GM12878 (cell line): ENCODE measurements around the gene AGK. TPM values are rescaled to one million over a fixed set of nuclear protein-coding genes. Genes with fewer than 3 reads are reported as not detected.

Experiments
- CHD1 ChIP-seq: IDR thresholded peaks from 2 replicates; pipeline ENCODE4 v1.6.1; 2012; ENCODE audit warnings: low read depth, low read length, improper control_type of control experiment
- CREB1 ChIP-seq: IDR thresholded peaks from 2 replicates; pipeline ENCODE4 v1.6.1; 2012; ENCODE audit warnings: low read depth, mild to moderate bottlenecking, inconsistent platforms
- JUND ChIP-seq: IDR thresholded peaks from 2 replicates; pipeline ENCODE4 v1.6.1; 2012; ENCODE audit warnings: low read depth, mild to moderate bottlenecking, low read length, improper control_type of control experiment, moderate library complexity
- NFXL1 ChIP-seq: fragments of 450-650 bp; IDR thresholded peaks from 2 replicates; pipeline ENCODE4 v1.6.1; 2017; ENCODE audit warnings: antibody characterized with exemption, mild to moderate bottlenecking, borderline replicate concordance
- ZNF384 ChIP-seq: IDR thresholded peaks from 2 replicates; pipeline ENCODE4 v1.6.1; 2012; ENCODE audit warnings: low read depth, mild to moderate bottlenecking, low read length, improper control_type of control experiment, borderline replicate concordance
- polyA plus RNA-seq, 11 experiments: library from polyadenylated mRNA; depleted of rRNA in 4 of 11; unstranded in 6 of 11; stranded (reverse) in 5 of 11; fragments of >200 nt; fragmentation: Nextera tagmentation in 4 of 11; fragmentation: Illumina TruSeq in 1 of 11; extraction: Ambion mirVana in 4 of 11; extraction: Trizol in 1 of 11; gene quantifications; 1 replicate in 1 of 11; 2 replicates in 10 of 11; pipeline versions ENCODE4 v1.2.1 to v1.2.3, GENCODE V29; 2011 to 2016; ENCODE audit warnings: inconsistent platforms in 2 of 11, missing spikeins in 2 of 11, low read depth in 1 of 11
- total RNA-seq, 4 experiments: library from RNA; depleted of rRNA in 3 of 4; stranded (reverse); fragments of >200 nt in 3 of 4; fragmentation: Illumina TruSeq in 1 of 4; extraction: Trizol in 1 of 4; gene quantifications; 2 replicates each; pipeline versions ENCODE4 v1.2.1 to v1.2.3, GENCODE V29; 2013 to 2021
- TF ChIP-seq, protein P1 (sequence below): IDR thresholded peaks from 2 replicates; pipeline ENCODE4 v1.6.1; 2012; ENCODE audit warnings: low read depth, low read length, improper control_type of control experiment
- TF ChIP-seq, protein P2 (sequence below): fragments of 450-650 bp; IDR thresholded peaks from 2 replicates; pipeline ENCODE4 v1.6.1; 2017; ENCODE audit warnings: mild to moderate bottlenecking
- TF ChIP-seq, protein P3 (sequence below): fragments of 450-650 bp; formaldehyde crosslinking; IDR thresholded peaks from 2 replicates; pipeline ENCODE4 v1.4.0; 2020; ENCODE audit warnings: mild to moderate bottlenecking, moderate library complexity
- TF ChIP-seq, protein P4 (sequence below): fragments of 450-650 bp; IDR thresholded peaks from 2 replicates; pipeline ENCODE4 v1.6.1; 2017; ENCODE audit warnings: mild to moderate bottlenecking, moderate library complexity
- TF ChIP-seq, protein P5 (sequence below): IDR thresholded peaks from 2 replicates; pipeline ENCODE4 v1.6.1; 2011; ENCODE audit warnings: borderline replicate concordance, low read depth, mild to moderate bottlenecking, moderate library complexity, low read length; ENCODE audit not compliant: insufficient read depth, poor library complexity, severe bottlenecking
- TF ChIP-seq, protein P6 (sequence below): IDR thresholded peaks from 2 replicates; pipeline ENCODE4 v1.6.1; 2012; ENCODE audit warnings: low read depth, low read length, improper control_type of control experiment
- TF ChIP-seq, protein P7 (sequence below): fragments of 450-650 bp; IDR thresholded peaks from 2 replicates; pipeline ENCODE4 v1.6.1; 2018; ENCODE audit warnings: mild to moderate bottlenecking, low read depth, moderate library complexity; ENCODE audit not compliant: partially characterized antibody

Gene AGK
- total and polyA plus RNA-seq, 10 of the 15 experiments (the other 5 are each of a cell fraction or from before 2014, with no cell fraction given) = 32.5 to 85.6 (median 47.8) TPM

DNA sequence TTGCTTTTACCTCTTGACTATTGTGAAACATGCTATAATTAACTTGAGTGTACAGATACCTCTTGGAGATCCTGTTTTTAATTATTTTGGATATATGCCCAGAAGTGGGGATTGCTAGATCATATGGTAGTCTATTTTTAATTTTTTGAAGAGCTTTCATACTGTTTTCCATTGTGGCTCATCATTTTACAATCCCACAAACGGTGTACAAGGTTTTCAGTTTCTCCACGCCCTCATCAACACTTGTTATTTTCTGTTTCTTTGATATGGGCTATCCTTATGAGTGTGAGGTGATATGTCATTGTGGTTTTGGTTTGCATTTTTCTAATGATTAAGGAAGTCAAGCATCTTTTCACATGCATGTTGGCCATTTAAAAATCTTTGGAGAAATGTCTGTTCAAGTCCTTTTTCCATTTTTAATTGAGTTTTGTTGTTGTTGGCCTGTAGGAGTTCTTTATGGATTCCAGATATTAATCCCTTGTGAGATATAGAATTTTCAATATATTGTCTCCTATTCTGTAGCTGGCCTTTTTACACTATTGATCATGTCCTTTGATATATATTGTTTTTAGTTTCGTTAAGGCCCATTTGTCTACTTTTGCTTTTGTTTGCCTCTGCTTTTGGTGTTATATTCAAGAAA is 7.5 kb downstream of the AGK start (continued):
- TF ChIP-seq, protein P1, sequence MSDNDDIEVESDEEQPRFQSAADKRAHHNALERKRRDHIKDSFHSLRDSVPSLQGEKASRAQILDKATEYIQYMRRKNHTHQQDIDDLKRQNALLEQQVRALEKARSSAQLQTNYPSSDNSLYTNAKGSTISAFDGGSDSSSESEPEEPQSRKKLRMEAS = no peak
- TF ChIP-seq CREB1 (peak; percentile 73), JUND (peak; percentile 81), ZNF384 (no peak), CHD1 (no peak), NFXL1 (no peak)
- TF ChIP-seq, protein P2, sequence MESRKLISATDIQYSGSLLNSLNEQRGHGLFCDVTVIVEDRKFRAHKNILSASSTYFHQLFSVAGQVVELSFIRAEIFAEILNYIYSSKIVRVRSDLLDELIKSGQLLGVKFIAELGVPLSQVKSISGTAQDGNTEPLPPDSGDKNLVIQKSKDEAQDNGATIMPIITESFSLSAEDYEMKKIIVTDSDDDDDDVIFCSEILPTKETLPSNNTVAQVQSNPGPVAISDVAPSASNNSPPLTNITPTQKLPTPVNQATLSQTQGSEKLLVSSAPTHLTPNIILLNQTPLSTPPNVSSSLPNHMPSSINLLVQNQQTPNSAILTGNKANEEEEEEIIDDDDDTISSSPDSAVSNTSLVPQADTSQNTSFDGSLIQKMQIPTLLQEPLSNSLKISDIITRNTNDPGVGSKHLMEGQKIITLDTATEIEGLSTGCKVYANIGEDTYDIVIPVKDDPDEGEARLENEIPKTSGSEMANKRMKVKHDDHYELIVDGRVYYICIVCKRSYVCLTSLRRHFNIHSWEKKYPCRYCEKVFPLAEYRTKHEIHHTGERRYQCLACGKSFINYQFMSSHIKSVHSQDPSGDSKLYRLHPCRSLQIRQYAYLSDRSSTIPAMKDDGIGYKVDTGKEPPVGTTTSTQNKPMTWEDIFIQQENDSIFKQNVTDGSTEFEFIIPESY = no peak
- TF ChIP-seq, protein P3, sequence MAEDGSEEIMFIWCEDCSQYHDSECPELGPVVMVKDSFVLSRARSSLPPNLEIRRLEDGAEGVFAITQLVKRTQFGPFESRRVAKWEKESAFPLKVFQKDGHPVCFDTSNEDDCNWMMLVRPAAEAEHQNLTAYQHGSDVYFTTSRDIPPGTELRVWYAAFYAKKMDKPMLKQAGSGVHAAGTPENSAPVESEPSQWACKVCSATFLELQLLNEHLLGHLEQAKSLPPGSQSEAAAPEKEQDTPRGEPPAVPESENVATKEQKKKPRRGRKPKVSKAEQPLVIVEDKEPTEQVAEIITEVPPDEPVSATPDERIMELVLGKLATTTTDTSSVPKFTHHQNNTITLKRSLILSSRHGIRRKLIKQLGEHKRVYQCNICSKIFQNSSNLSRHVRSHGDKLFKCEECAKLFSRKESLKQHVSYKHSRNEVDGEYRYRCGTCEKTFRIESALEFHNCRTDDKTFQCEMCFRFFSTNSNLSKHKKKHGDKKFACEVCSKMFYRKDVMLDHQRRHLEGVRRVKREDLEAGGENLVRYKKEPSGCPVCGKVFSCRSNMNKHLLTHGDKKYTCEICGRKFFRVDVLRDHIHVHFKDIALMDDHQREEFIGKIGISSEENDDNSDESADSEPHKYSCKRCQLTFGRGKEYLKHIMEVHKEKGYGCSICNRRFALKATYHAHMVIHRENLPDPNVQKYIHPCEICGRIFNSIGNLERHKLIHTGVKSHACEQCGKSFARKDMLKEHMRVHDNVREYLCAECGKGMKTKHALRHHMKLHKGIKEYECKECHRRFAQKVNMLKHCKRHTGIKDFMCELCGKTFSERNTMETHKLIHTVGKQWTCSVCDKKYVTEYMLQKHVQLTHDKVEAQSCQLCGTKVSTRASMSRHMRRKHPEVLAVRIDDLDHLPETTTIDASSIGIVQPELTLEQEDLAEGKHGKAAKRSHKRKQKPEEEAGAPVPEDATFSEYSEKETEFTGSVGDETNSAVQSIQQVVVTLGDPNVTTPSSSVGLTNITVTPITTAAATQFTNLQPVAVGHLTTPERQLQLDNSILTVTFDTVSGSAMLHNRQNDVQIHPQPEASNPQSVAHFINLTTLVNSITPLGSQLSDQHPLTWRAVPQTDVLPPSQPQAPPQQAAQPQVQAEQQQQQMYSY (CRISPR knock-in tag) = no peak
- TF ChIP-seq, protein P4, sequence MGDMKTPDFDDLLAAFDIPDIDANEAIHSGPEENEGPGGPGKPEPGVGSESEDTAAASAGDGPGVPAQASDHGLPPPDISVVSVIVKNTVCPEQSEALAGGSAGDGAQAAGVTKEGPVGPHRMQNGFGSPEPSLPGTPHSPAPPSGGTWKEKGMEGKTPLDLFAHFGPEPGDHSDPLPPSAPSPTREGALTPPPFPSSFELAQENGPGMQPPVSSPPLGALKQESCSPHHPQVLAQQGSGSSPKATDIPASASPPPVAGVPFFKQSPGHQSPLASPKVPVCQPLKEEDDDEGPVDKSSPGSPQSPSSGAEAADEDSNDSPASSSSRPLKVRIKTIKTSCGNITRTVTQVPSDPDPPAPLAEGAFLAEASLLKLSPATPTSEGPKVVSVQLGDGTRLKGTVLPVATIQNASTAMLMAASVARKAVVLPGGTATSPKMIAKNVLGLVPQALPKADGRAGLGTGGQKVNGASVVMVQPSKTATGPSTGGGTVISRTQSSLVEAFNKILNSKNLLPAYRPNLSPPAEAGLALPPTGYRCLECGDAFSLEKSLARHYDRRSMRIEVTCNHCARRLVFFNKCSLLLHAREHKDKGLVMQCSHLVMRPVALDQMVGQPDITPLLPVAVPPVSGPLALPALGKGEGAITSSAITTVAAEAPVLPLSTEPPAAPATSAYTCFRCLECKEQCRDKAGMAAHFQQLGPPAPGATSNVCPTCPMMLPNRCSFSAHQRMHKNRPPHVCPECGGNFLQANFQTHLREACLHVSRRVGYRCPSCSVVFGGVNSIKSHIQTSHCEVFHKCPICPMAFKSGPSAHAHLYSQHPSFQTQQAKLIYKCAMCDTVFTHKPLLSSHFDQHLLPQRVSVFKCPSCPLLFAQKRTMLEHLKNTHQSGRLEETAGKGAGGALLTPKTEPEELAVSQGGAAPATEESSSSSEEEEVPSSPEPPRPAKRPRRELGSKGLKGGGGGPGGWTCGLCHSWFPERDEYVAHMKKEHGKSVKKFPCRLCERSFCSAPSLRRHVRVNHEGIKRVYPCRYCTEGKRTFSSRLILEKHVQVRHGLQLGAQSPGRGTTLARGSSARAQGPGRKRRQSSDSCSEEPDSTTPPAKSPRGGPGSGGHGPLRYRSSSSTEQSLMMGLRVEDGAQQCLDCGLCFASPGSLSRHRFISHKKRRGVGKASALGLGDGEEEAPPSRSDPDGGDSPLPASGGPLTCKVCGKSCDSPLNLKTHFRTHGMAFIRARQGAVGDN = no peak
- TF ChIP-seq, protein P5, sequence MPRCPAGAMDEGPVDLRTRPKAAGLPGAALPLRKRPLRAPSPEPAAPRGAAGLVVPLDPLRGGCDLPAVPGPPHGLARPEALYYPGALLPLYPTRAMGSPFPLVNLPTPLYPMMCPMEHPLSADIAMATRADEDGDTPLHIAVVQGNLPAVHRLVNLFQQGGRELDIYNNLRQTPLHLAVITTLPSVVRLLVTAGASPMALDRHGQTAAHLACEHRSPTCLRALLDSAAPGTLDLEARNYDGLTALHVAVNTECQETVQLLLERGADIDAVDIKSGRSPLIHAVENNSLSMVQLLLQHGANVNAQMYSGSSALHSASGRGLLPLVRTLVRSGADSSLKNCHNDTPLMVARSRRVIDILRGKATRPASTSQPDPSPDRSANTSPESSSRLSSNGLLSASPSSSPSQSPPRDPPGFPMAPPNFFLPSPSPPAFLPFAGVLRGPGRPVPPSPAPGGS = peak; percentile 60
- TF ChIP-seq, protein P6, sequence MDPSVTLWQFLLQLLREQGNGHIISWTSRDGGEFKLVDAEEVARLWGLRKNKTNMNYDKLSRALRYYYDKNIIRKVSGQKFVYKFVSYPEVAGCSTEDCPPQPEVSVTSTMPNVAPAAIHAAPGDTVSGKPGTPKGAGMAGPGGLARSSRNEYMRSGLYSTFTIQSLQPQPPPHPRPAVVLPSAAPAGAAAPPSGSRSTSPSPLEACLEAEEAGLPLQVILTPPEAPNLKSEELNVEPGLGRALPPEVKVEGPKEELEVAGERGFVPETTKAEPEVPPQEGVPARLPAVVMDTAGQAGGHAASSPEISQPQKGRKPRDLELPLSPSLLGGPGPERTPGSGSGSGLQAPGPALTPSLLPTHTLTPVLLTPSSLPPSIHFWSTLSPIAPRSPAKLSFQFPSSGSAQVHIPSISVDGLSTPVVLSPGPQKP = no peak
- TF ChIP-seq, protein P7, sequence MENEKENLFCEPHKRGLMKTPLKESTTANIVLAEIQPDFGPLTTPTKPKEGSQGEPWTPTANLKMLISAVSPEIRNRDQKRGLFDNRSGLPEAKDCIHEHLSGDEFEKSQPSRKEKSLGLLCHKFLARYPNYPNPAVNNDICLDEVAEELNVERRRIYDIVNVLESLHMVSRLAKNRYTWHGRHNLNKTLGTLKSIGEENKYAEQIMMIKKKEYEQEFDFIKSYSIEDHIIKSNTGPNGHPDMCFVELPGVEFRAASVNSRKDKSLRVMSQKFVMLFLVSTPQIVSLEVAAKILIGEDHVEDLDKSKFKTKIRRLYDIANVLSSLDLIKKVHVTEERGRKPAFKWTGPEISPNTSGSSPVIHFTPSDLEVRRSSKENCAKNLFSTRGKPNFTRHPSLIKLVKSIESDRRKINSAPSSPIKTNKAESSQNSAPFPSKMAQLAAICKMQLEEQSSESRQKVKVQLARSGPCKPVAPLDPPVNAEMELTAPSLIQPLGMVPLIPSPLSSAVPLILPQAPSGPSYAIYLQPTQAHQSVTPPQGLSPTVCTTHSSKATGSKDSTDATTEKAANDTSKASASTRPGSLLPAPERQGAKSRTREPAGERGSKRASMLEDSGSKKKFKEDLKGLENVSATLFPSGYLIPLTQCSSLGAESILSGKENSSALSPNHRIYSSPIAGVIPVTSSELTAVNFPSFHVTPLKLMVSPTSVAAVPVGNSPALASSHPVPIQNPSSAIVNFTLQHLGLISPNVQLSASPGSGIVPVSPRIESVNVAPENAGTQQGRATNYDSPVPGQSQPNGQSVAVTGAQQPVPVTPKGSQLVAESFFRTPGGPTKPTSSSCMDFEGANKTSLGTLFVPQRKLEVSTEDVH = peak; percentile 61
- TF ChIP-seq, all 136 proteins: peak for 54
